Nephron progenitor cell (in vitro differentiated cells): Measurements from ENCODE around the gene ZDHHC21.
"Not testable (repeated sequence)": the region's sequence is repeated elsewhere in the genome, so short reads cannot be mapped to it uniquely, and the experiment has no call there.

Experiments used
- DNase-seq: peaks from one replicate; pipeline ENCODE4 v3.0.0; 2021
- H3K27ac Mint-ChIP-seq: 2 replicates; pipeline ENCODE4 v1.8.0; 2021; ENCODE audit warnings: mild to moderate bottlenecking, moderate library complexity, mixed read lengths
- H3K27me3 Mint-ChIP-seq: 2 replicates; pipeline ENCODE4 v1.8.0; 2021; ENCODE audit warnings: mild to moderate bottlenecking, low read depth, mixed read lengths; ENCODE audit not compliant: poor library complexity
- H3K36me3 Mint-ChIP-seq: 2 replicates; pipeline ENCODE4 v1.8.0; 2021; ENCODE audit warnings: low read depth, mixed read lengths
- H3K4me1 Mint-ChIP-seq: 2 replicates; pipeline ENCODE4 v1.8.0; 2021; ENCODE audit warnings: mixed read lengths
- H3K4me3 Mint-ChIP-seq: 2 replicates; pipeline ENCODE4 v1.8.0; 2021; ENCODE audit warnings: mild to moderate bottlenecking, moderate library complexity, mixed read lengths
- H3K9me3 Mint-ChIP-seq: 2 replicates; pipeline ENCODE4 v1.8.0; 2021; ENCODE audit warnings: mild to moderate bottlenecking, moderate library complexity, mixed read lengths
- TF ChIP-seq, protein P1 (sequence below): fragments of 200-600 bp; sonication (generic); IDR thresholded peaks from 2 replicates; pipeline ENCODE4 v1.5.0; 2021; ENCODE audit warnings: antibody characterized with exemption

ZDHHC21 gene

GRCh38 chr9:14692470-14693250 lies 572 bp downstream of the ZDHHC21 start:
- Mint-ChIP-seq H3K9me3 (no peaks in the 10 kb centered on the region), H3K36me3 (peaks cover 23% of the 10 kb centered on the region), H3K4me3 (peak overlapping the region; percentile 97), H3K27ac (no peak overlapping the region), H3K4me1 (peaks cover 34% of the 10 kb centered on the region), H3K27me3 (peaks cover 34% of the 10 kb centered on the region)
- no peak for DNase-seq
- TF ChIP-seq, protein P1, sequence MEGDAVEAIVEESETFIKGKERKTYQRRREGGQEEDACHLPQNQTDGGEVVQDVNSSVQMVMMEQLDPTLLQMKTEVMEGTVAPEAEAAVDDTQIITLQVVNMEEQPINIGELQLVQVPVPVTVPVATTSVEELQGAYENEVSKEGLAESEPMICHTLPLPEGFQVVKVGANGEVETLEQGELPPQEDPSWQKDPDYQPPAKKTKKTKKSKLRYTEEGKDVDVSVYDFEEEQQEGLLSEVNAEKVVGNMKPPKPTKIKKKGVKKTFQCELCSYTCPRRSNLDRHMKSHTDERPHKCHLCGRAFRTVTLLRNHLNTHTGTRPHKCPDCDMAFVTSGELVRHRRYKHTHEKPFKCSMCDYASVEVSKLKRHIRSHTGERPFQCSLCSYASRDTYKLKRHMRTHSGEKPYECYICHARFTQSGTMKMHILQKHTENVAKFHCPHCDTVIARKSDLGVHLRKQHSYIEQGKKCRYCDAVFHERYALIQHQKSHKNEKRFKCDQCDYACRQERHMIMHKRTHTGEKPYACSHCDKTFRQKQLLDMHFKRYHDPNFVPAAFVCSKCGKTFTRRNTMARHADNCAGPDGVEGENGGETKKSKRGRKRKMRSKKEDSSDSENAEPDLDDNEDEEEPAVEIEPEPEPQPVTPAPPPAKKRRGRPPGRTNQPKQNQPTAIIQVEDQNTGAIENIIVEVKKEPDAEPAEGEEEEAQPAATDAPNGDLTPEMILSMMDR = no peak

- H3K36me3 Mint-ChIP-seq = peaks cover 38% of the 10 kb centered on the region
- H3K27me3 Mint-ChIP-seq = peaks cover 22% of the 10 kb centered on the region
- no peak overlapping the region for H3K27ac Mint-ChIP-seq
- H3K4me3 Mint-ChIP-seq = peak overlapping the region; percentile 19
- DNase-seq = no peak
- H3K9me3 Mint-ChIP-seq = peaks cover 1% of the 10 kb centered on the region
- peaks cover 34% of the 10 kb centered on the region for H3K4me1 Mint-ChIP-seq
- TF ChIP-seq, protein P1 = no peak
Measured at GRCh38 chr9:14690948-14691730, 2.1 kb downstream of the ZDHHC21 start.

- TF ChIP-seq, protein P1 = no peak
- H3K27me3 Mint-ChIP-seq = no peaks in the 10 kb centered on the region
- no peak overlapping the region for H3K4me3 Mint-ChIP-seq
- H3K36me3 Mint-ChIP-seq = peaks cover 61% of the 10 kb centered on the region
- H3K4me1 Mint-ChIP-seq = peaks cover 17% of the 10 kb centered on the region
- H3K27ac Mint-ChIP-seq = no peak overlapping the region
- no peak for DNase-seq
- H3K9me3 Mint-ChIP-seq = peaks cover 9% of the 10 kb centered on the region
Measured at GRCh38 chr9:14687042-14687719, 6.1 kb downstream of the ZDHHC21 start.

- Mint-ChIP-seq H3K4me1 (peaks cover 7% of the 10 kb centered on the region), H3K4me3 (no peak overlapping the region), H3K9me3 (peaks cover 9% of the 10 kb centered on the region), H3K27me3 (no peaks in the 10 kb centered on the region), H3K27ac (no peak overlapping the region), H3K36me3 (peaks cover 71% of the 10 kb centered on the region)
- TF ChIP-seq, protein P1 = no peak
- DNase-seq = no peak
Measured at GRCh38 chr9:14686168-14686567, 7.1 kb downstream of the ZDHHC21 start.

DNA sequence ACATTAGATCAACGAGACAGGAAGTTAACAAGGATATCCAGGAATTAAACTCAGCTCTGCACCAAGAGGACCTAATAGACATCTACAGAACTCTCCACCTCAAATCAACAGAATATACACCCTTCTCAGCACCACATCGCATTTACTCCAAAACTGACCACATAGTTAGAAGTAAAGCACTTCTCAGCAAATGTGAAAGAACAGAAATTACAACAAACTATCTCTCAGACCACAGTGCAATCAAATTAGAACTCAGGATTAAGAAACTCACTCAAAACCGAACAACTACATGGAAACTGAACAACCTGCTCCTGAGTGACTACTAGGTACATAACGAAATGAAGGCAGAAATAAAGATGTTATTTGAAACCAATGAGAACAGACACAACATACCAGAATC lies 10.6 kb downstream of the ZDHHC21 start:
- not testable (repeated sequence) for H3K4me1 Mint-ChIP-seq, H3K4me3 Mint-ChIP-seq, DNase-seq, H3K27ac Mint-ChIP-seq, H3K27me3 Mint-ChIP-seq, H3K9me3 Mint-ChIP-seq
- peaks cover 52% of the 10 kb centered on the region for H3K36me3 Mint-ChIP-seq

DNA sequence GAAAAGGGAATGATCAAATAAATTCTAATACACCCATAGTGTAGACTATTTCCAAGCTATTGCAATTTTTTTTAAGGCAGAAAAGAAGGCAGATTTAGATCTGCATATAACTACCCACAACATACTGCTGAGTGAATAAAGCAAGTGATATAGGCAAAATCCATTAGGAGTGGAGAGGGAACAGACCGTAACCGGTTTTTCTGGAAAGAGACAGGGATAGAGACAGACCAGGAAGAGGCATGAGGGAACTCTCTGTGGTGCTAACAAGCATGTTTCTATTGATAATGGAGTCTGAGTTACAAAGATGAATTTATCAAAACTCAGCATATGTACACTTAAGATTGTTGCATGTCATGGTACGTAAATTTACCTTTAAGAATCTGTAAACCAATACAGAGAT lies 14.5 kb downstream of the ZDHHC21 start:
- H3K9me3 Mint-ChIP-seq = no peaks in the 10 kb centered on the region
- no peak for DNase-seq
- H3K27me3 Mint-ChIP-seq = no peaks in the 10 kb centered on the region
- H3K27ac Mint-ChIP-seq = no peak overlapping the region
- H3K4me1 Mint-ChIP-seq = no peaks in the 10 kb centered on the region
- H3K36me3 Mint-ChIP-seq = peaks cover 28% of the 10 kb centered on the region
- no peak overlapping the region for H3K4me3 Mint-ChIP-seq
- TF ChIP-seq, protein P1 = no peak
